WTC11 (cell line): ENCODE data around the gene B3GAT1. TPM values are rescaled to one million over a fixed set of nuclear protein-coding genes. Genes with fewer than 3 reads are reported as not detected.

Source experiments
- ATAC-seq: fragments of 200-7000 bp; cut with Tn5 transposase; 2 replicates; pipeline ENCODE4 v1.10.0; 2021; ENCODE audit warnings: mild to moderate bottlenecking, moderate library complexity
- CTCF ChIA-PET: fragments of 300-600 bp; sonication (Branson Sonifier 250); formaldehyde crosslinking; loops from one replicate; lab custom pipeline; 2021; ENCODE audit warnings: antibody characterized with exemption; lab: Charles Lee
- POLR2A ChIA-PET: fragments of 350-600 bp; sonication (Branson Sonifier 250); formaldehyde crosslinking; loops from one replicate; lab custom pipeline; 2021; ENCODE audit warnings: antibody characterized with exemption; lab: Charles Lee
- DNase-seq: peaks from one replicate; pipeline ENCODE4 v3.0.0; 2021; ENCODE audit warnings: low spot score
- H3K27ac Mint-ChIP-seq: 2 replicates; pipeline ENCODE4 v1.8.0; 2021; ENCODE audit warnings: mixed read lengths
- H3K27me3 Mint-ChIP-seq: 2 replicates; pipeline ENCODE4 v1.8.0; 2021; ENCODE audit warnings: low read depth, mild to moderate bottlenecking, moderate library complexity, mixed read lengths
- H3K36me3 Mint-ChIP-seq: 2 replicates; pipeline ENCODE4 v1.8.0; 2021; ENCODE audit warnings: mixed read lengths
- H3K4me1 Mint-ChIP-seq: 2 replicates; pipeline ENCODE4 v1.8.0; 2022; ENCODE audit warnings: mixed read lengths
- H3K4me3 Mint-ChIP-seq: 2 replicates; pipeline ENCODE4 v1.8.0; 2021; ENCODE audit warnings: mild to moderate bottlenecking, moderate library complexity, mixed read lengths
- H3K9me3 Mint-ChIP-seq: 2 replicates; pipeline ENCODE4 v1.8.0; 2021; ENCODE audit warnings: mixed read lengths
- ARID4B ChIP-seq: sonication (generic); formaldehyde crosslinking; IDR thresholded peaks from 2 replicates; pipeline ENCODE4 v1.8.0; 2023; ENCODE audit warnings: missing genetic modification reagents, mild to moderate bottlenecking, borderline replicate concordance
- ATF3 ChIP-seq: sonication (generic); formaldehyde crosslinking; conservative IDR thresholded peaks from 2 replicates; pipeline ENCODE4 v1.8.1; 2022; ENCODE audit warnings: mild to moderate bottlenecking, missing genetic modification reagents
- ATF6 ChIP-seq: sonication (generic); formaldehyde crosslinking; IDR thresholded peaks from 2 replicates; pipeline ENCODE4 v1.8.1; 2023; ENCODE audit warnings: mild to moderate bottlenecking, missing genetic modification reagents
- E2F5 ChIP-seq: sonication (generic); formaldehyde crosslinking; IDR thresholded peaks from 2 replicates; pipeline ENCODE4 v1.8.1; 2022; ENCODE audit warnings: mild to moderate bottlenecking, moderate library complexity, missing genetic modification reagents
- HMGA2 ChIP-seq: fragments of 250-450 bp; sonication (Bioruptor Pico); IDR thresholded peaks from 2 replicates; pipeline ENCODE4 v1.4.0; 2021; ENCODE audit warnings: mild to moderate bottlenecking, moderate library complexity
- IRF2 ChIP-seq: sonication (generic); formaldehyde crosslinking; IDR thresholded peaks from 2 replicates; pipeline ENCODE4 v1.8.0; 2022; ENCODE audit warnings: low read depth, missing genetic modification reagents, borderline replicate concordance
- JUN ChIP-seq: sonication (generic); formaldehyde crosslinking; IDR thresholded peaks from 2 replicates; pipeline ENCODE4 v1.8.0; 2023; ENCODE audit warnings: mild to moderate bottlenecking, missing genetic modification reagents
- MYBL2 ChIP-seq: sonication (generic); formaldehyde crosslinking; IDR thresholded peaks from 2 replicates; pipeline ENCODE4 v1.8.1; 2023; ENCODE audit warnings: mild to moderate bottlenecking, moderate library complexity, missing genetic modification reagents
- SMAD4 ChIP-seq: sonication (generic); formaldehyde crosslinking; IDR thresholded peaks from 2 replicates; pipeline ENCODE4 v1.8.0; 2022; ENCODE audit warnings: mild to moderate bottlenecking, missing genetic modification reagents
- SOX15 ChIP-seq: fragments of 250-450 bp; sonication (Bioruptor Pico); IDR thresholded peaks from 2 replicates; pipeline ENCODE4 v1.9.0; 2021; ENCODE audit warnings: mild to moderate bottlenecking
- SP1 ChIP-seq: sonication (generic); formaldehyde crosslinking; conservative IDR thresholded peaks from 2 replicates; pipeline ENCODE4 v1.8.1; 2022; ENCODE audit warnings: missing genetic modification reagents
- TCF7 ChIP-seq: sonication (generic); formaldehyde crosslinking; IDR thresholded peaks from 2 replicates; pipeline ENCODE4 v1.8.0; 2022; ENCODE audit warnings: mild to moderate bottlenecking, low read depth, missing genetic modification reagents, moderate library complexity
- TP53 ChIP-seq: sonication (generic); formaldehyde crosslinking; IDR thresholded peaks from 2 replicates; pipeline ENCODE4 v1.8.1; 2023; ENCODE audit warnings: mild to moderate bottlenecking, missing genetic modification reagents
- ZNF232 ChIP-seq: sonication (generic); formaldehyde crosslinking; IDR thresholded peaks from 2 replicates; pipeline ENCODE4 v1.8.0; 2022; ENCODE audit warnings: mild to moderate bottlenecking, missing genetic modification reagents
- ZNF317 ChIP-seq: sonication (generic); formaldehyde crosslinking; IDR thresholded peaks from 2 replicates; pipeline ENCODE4 v1.8.1; 2023; ENCODE audit warnings: low read depth, mild to moderate bottlenecking, moderate library complexity, missing genetic modification reagents, borderline replicate concordance
- ZNF416 ChIP-seq: fragments of 250-450 bp; sonication (Bioruptor Pico); IDR thresholded peaks from 2 replicates; pipeline ENCODE4 v1.9.0; 2021; ENCODE audit warnings: mild to moderate bottlenecking, inconsistent platforms
- total RNA-seq: library from RNA; stranded (reverse); gene quantifications from 3 replicates; pipeline ENCODE4 v1.2.3, GENCODE V29; 2021
- TF ChIP-seq, protein P1 (sequence below): sonication (generic); formaldehyde crosslinking; IDR thresholded peaks from 2 replicates; pipeline ENCODE4 v1.8.0; 2022; ENCODE audit warnings: missing genetic modification reagents

B3GAT1 gene
- total RNA-seq, 1 experiment from 2014 or later: 30.0 TPM

GRCh38 chr11:134337051-134337450 is 75.0 kb downstream of the B3GAT1 start:
- CTCF ChIA-PET: no interaction called here
- peaks cover 9% of the 10 kb centered on the region for H3K4me1 Mint-ChIP-seq
- no peak for TF ChIP-seq SOX15 (CRISPR knock-in tag)
- TF ChIP-seq SP1: no peak
- no peak for TF ChIP-seq SMAD4
- TF ChIP-seq E2F5: no peak
- TF ChIP-seq, protein P1, sequence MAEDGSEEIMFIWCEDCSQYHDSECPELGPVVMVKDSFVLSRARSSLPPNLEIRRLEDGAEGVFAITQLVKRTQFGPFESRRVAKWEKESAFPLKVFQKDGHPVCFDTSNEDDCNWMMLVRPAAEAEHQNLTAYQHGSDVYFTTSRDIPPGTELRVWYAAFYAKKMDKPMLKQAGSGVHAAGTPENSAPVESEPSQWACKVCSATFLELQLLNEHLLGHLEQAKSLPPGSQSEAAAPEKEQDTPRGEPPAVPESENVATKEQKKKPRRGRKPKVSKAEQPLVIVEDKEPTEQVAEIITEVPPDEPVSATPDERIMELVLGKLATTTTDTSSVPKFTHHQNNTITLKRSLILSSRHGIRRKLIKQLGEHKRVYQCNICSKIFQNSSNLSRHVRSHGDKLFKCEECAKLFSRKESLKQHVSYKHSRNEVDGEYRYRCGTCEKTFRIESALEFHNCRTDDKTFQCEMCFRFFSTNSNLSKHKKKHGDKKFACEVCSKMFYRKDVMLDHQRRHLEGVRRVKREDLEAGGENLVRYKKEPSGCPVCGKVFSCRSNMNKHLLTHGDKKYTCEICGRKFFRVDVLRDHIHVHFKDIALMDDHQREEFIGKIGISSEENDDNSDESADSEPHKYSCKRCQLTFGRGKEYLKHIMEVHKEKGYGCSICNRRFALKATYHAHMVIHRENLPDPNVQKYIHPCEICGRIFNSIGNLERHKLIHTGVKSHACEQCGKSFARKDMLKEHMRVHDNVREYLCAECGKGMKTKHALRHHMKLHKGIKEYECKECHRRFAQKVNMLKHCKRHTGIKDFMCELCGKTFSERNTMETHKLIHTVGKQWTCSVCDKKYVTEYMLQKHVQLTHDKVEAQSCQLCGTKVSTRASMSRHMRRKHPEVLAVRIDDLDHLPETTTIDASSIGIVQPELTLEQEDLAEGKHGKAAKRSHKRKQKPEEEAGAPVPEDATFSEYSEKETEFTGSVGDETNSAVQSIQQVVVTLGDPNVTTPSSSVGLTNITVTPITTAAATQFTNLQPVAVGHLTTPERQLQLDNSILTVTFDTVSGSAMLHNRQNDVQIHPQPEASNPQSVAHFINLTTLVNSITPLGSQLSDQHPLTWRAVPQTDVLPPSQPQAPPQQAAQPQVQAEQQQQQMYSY: no peak
- no peak for TF ChIP-seq ZNF317
- TF ChIP-seq ATF3 (CRISPR knock-in tag): no peak
- TF ChIP-seq ARID4B (CRISPR knock-in tag): no peak
- no peak for TF ChIP-seq ZNF232
- no peak for TF ChIP-seq ZNF416 (CRISPR knock-in tag)
- TF ChIP-seq TCF7 (CRISPR knock-in tag): no peak
- no peak for TF ChIP-seq HMGA2
- TF ChIP-seq TP53: no peak
- TF ChIP-seq JUN (CRISPR knock-in tag): no peak
- TF ChIP-seq IRF2 (CRISPR knock-in tag): no peak
- no peak for TF ChIP-seq MYBL2
- no peak for TF ChIP-seq ATF6
- H3K36me3 Mint-ChIP-seq: no peaks in the 10 kb centered on the region
- DNase-seq: no peak
- POLR2A ChIA-PET: no interaction called here
- H3K4me3 Mint-ChIP-seq: no peak overlapping the region
- no peak overlapping the region for H3K27ac Mint-ChIP-seq
- H3K27me3 Mint-ChIP-seq: peaks cover 23% of the 10 kb centered on the region
- H3K9me3 Mint-ChIP-seq: no peaks in the 10 kb centered on the region
- ATAC-seq: no peak
